ENCODE data around the gene SYK. TPM values are rescaled to one million over a fixed set of nuclear protein-coding genes. Genes with fewer than 3 reads are reported as not detected.

Gene SYK
- total RNA-seq, 6 experiments from 2014 or later: 3.0 to 10.9 (median 3.7) TPM

DNA sequence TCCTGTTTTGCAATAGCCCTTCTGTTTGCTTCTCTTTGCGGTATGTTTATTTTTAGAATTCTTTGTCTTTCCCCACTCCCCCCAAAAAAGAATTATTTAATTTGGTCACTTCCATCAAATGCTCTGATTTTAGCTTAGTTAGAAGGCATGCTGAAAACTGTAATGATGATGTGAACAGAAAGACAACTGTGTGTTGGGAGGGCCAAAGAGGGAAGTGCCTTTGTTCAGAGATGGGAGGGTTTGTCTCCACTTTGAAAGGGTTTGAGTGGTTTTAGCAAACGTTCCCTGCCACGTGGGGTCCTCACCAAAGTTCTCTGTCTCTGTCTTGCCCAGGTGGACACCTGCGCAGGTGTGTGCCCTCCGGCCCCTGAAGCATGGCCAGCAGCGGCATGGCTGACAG lies 41.9 kb downstream of the SYK start:
- Histone ChIP-seq H3K4me3 (no peak overlapping the region), H3K27me3 (no peaks in the 10 kb centered on the region), H3K4me1 (no peaks in the 10 kb centered on the region), H3K27ac (no peak overlapping the region), H3K9me3 (no peaks in the 10 kb centered on the region), H3K36me3 (no peaks in the 10 kb centered on the region)
- TF ChIP-seq, protein P1, sequence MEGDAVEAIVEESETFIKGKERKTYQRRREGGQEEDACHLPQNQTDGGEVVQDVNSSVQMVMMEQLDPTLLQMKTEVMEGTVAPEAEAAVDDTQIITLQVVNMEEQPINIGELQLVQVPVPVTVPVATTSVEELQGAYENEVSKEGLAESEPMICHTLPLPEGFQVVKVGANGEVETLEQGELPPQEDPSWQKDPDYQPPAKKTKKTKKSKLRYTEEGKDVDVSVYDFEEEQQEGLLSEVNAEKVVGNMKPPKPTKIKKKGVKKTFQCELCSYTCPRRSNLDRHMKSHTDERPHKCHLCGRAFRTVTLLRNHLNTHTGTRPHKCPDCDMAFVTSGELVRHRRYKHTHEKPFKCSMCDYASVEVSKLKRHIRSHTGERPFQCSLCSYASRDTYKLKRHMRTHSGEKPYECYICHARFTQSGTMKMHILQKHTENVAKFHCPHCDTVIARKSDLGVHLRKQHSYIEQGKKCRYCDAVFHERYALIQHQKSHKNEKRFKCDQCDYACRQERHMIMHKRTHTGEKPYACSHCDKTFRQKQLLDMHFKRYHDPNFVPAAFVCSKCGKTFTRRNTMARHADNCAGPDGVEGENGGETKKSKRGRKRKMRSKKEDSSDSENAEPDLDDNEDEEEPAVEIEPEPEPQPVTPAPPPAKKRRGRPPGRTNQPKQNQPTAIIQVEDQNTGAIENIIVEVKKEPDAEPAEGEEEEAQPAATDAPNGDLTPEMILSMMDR (IDR thresholded peaks at IDR 0.05): no peak
- no peak for TF ChIP-seq POLR2A (IDR thresholded peaks at IDR 0.05)
- ATAC-seq (no peak), DNase-seq (no peak)
- intact Hi-C loops (cut with DNase I): no loop called here
- 59% methylated on average over 6 of the region's 6 CpGs for WGBS (ENCODE audit: insufficient coverage, low coverage, low lambda C conversion rate, missing lambda C conversion rate)

DNA sequence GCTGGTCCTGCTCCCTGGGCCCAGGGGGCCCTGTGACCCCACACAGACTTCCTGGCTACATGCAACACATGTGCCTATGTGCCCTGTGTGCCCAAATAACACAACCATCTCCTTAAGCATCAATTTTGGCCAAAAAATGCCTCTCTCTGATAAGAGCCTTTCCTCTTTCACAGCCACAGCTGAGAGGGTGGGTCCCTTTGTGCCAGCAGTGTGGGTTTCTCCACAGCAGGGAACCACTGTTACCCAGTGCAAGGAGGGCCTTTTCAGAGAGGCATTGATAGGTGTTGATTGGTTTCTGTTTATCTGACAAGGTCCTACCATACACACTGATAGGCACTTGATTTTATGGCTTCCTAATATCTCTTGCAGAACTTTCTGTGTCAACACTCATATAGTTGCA lies 42.7 kb downstream of the SYK start:
- ATAC-seq: no peak
- Histone ChIP-seq H3K9me3 (no peaks in the 10 kb centered on the region), H3K36me3 (no peaks in the 10 kb centered on the region), H3K27ac (no peak overlapping the region), H3K4me3 (no peak overlapping the region), H3K4me1 (no peaks in the 10 kb centered on the region), H3K27me3 (no peaks in the 10 kb centered on the region)
- no peak for TF ChIP-seq POLR2A (IDR thresholded peaks at IDR 0.05)
- TF ChIP-seq, protein P1 (IDR thresholded peaks at IDR 0.05): no peak
- intact Hi-C loops (cut with DNase I): no loop called here
- DNase-seq: no peak

DNA sequence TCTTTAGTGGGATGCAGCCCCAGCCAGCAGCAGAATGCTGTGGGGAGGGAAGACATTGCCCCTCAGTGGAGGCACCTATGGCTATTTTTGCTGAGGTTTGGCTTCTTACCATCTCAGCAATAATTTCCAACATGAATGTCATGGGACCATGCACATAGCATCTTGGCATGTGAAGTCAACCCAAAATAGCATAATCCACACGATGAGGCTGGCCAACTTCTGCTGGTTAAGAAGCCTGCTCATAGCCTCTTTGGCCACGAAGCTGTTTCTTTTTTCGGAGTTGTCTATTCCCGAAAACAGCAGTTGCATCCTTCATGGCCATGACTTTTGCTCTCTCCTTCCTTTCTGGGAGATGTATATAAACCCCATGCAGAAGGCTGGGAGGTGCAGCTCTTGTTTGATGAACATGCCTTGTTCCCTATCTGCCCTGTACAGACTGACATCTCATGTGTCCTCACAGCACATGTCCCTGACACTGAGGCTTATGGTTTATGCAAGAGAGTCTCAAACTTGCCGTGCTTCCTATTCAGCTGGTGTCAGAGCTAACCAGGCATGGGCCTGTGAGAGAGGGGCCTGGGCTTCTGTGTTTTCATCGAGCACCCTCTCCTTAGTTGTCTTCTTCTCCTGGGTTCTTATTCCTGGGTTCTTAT lies 45.3 kb downstream of the SYK start:
- no peaks in the 10 kb centered on the region for H3K36me3 ChIP-seq
- WGBS (ENCODE audit: insufficient coverage, low coverage, low lambda C conversion rate, missing lambda C conversion rate): 48% methylated on average over 3 of the region's 6 CpGs
- no peak overlapping the region for H3K4me3 ChIP-seq
- no peaks in the 10 kb centered on the region for H3K9me3 ChIP-seq
- no peaks in the 10 kb centered on the region for H3K4me1 ChIP-seq
- H3K27ac ChIP-seq: no peak overlapping the region
- ATAC-seq: no peak
- TF ChIP-seq, protein P1 (IDR thresholded peaks at IDR 0.05): no peak
- TF ChIP-seq POLR2A (IDR thresholded peaks at IDR 0.05): no peak
- DNase-seq: no peak
- H3K27me3 ChIP-seq: no peaks in the 10 kb centered on the region
- intact Hi-C loops (cut with DNase I): no loop called here

DNA sequence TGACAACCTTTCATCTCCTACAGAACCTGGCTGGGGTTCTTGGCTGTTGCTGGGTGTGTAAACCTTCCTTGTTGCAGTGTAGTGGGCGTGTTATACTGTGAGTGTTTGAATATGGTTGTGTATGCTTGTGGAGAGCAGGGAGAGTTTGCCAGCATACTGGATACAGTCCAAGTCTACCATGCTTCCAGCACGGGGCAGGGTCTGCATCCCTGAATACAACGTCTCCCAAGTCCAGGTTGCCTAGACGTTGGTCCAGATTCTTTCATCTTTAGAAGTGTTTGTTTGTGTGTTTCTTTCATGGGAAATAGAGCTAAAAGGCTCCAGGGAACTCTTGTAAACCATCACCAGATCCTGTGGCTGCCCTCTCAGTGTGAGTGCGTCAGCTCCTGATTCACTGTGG lies 46.4 kb downstream of the SYK start:
- TF ChIP-seq POLR2A (IDR thresholded peaks at IDR 0.05): no peak
- TF ChIP-seq, protein P1 (IDR thresholded peaks at IDR 0.05): no peak
- Histone ChIP-seq H3K36me3 (no peaks in the 10 kb centered on the region), H3K4me1 (no peaks in the 10 kb centered on the region), H3K27me3 (no peaks in the 10 kb centered on the region), H3K9me3 (no peaks in the 10 kb centered on the region), H3K27ac (no peak overlapping the region), H3K4me3 (no peak overlapping the region)
- 68% methylated on average over 3 of the region's 5 CpGs for WGBS (ENCODE audit: insufficient coverage, low coverage, low lambda C conversion rate, missing lambda C conversion rate)
- DNase-seq (no peak), ATAC-seq (no peak)
- intact Hi-C loops (cut with DNase I): no loop called here

DNA sequence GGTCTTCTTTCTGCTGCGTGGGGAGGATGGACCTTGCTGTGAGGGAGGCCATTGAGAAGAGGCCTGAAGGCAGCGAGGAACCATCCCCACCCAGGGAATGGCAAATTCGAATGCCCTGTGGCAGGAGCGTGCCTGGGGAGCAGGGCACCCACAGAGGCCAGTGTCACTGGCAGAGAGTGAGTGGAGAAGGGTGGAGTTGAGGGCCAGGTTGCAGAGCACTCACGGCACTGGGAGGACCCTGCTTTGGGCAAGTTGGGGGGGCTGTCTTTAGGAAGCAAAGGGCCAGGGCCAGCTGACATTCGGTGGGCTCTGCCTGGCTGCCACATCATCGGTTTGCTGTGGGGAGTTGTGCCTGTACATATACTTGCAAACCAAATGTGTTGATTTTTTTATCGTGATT lies 47.2 kb downstream of the SYK start:
- Histone ChIP-seq H3K36me3 (no peaks in the 10 kb centered on the region), H3K4me3 (no peak overlapping the region), H3K27ac (no peak overlapping the region), H3K4me1 (no peaks in the 10 kb centered on the region), H3K27me3 (no peaks in the 10 kb centered on the region), H3K9me3 (no peaks in the 10 kb centered on the region)
- no peak for ATAC-seq
- TF ChIP-seq, protein P1 (IDR thresholded peaks at IDR 0.05): no peak
- TF ChIP-seq POLR2A (IDR thresholded peaks at IDR 0.05): no peak
- no peak for DNase-seq
- 79% methylated on average over 5 of the region's 8 CpGs for WGBS (ENCODE audit: insufficient coverage, low coverage, low lambda C conversion rate, missing lambda C conversion rate)
- intact Hi-C loops (cut with DNase I): no loop called here
